Neural cell (in vitro differentiated cells): ENCODE results near the gene SORD.

Experiments used
- EZH2 ChIP-seq: fragments of 200-600, 300-800 bp; shearing (Covaris generic), sonication (generic); IDR thresholded peaks from 2 replicates; pipeline ENCODE4 v1.6.1; 2014; ENCODE audit warnings: antibody characterized with exemption, low read length, borderline replicate concordance, mild to moderate bottlenecking; ENCODE audit not compliant: insufficient read depth, poor library complexity, severe bottlenecking
- POLR2AphosphoS5 ChIP-seq: IDR thresholded peaks from 2 replicates; pipeline ENCODE4 v1.6.1; 2012
- TF ChIP-seq, protein P1 (sequence below): fragments of 450-650 bp; IDR thresholded peaks from 2 replicates; pipeline ENCODE4 v1.5.1; 2014; ENCODE audit warnings: antibody characterized with exemption, mild to moderate bottlenecking, moderate library complexity; ENCODE audit not compliant: poor library complexity, severe bottlenecking

DNA sequence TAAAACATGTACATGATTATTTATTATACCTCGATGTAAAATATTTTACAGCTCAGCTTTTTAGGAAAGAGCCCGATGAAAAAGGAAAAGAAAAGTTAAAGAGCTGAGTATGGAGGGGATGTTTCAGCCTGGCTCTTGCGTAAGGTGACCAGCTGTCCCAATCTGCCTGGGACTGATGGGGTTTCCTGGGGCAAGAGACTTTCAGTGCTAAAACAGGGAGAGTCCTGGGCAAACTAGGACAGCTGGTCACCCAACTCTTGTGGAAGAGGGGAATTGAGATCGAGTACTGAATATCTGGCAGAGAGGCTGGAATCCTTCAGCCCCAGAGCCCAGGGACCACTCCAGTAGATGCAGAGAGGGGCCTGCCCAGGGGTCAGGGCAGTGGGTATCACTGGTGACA, 70.0 kb downstream of the SORD start:
- TF ChIP-seq POLR2AphosphoS5: no peak
- TF ChIP-seq EZH2: no peak
- TF ChIP-seq, protein P1, sequence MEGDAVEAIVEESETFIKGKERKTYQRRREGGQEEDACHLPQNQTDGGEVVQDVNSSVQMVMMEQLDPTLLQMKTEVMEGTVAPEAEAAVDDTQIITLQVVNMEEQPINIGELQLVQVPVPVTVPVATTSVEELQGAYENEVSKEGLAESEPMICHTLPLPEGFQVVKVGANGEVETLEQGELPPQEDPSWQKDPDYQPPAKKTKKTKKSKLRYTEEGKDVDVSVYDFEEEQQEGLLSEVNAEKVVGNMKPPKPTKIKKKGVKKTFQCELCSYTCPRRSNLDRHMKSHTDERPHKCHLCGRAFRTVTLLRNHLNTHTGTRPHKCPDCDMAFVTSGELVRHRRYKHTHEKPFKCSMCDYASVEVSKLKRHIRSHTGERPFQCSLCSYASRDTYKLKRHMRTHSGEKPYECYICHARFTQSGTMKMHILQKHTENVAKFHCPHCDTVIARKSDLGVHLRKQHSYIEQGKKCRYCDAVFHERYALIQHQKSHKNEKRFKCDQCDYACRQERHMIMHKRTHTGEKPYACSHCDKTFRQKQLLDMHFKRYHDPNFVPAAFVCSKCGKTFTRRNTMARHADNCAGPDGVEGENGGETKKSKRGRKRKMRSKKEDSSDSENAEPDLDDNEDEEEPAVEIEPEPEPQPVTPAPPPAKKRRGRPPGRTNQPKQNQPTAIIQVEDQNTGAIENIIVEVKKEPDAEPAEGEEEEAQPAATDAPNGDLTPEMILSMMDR: no peak
